ENCODE data around the gene POGLUT3. TPM values are rescaled to one million over a fixed set of nuclear protein-coding genes. Genes with fewer than 3 reads are reported as not detected.

Gene POGLUT3
- total and polyA plus RNA-seq, 11 donors = 5.3 to 19.8 (median 10.0) TPM

GRCh38 chr11:108541531-108541930, 43.3 kb upstream of the POGLUT3 start:
- no peak overlapping the region for H3K27ac ChIP-seq
- no peaks in the 10 kb centered on the region for H3K9me3 ChIP-seq
- ATAC-seq (no peak), DNase-seq (no peak)
- TF ChIP-seq CTCF (IDR thresholded peaks at IDR 0.05) (no peak), POLR2A (IDR thresholded peaks at IDR 0.05) (no peak)
- no peaks in the 10 kb centered on the region for H3K4me1 ChIP-seq
- H3K27me3 ChIP-seq = no peaks in the 10 kb centered on the region
- no peak overlapping the region for H3K4me3 ChIP-seq
- intact Hi-C loops (cut with DNase I) = no loop called here
- no peaks in the 10 kb centered on the region for H3K36me3 ChIP-seq

GRCh38 chr11:108538502-108538901, 40.3 kb upstream of the POGLUT3 start:
- H3K4me3 ChIP-seq = no peak overlapping the region
- H3K27ac ChIP-seq = no peak overlapping the region
- ATAC-seq = no peak
- no peaks in the 10 kb centered on the region for H3K4me1 ChIP-seq
- H3K9me3 ChIP-seq = no peaks in the 10 kb centered on the region
- intact Hi-C loops (cut with DNase I) = no loop called here
- H3K36me3 ChIP-seq = no peaks in the 10 kb centered on the region
- no peak for DNase-seq
- H3K27me3 ChIP-seq = no peaks in the 10 kb centered on the region
- no peak for TF ChIP-seq POLR2A (IDR thresholded peaks at IDR 0.05)
- no peak for TF ChIP-seq CTCF (IDR thresholded peaks at IDR 0.05)
- WGBS, 4 donors = 63 to 75% (median 70%) methylated on average over 4 of the region's 4 CpGs

- Histone ChIP-seq H3K9me3 (no peaks in the 10 kb centered on the region), H3K27me3 (no peaks in the 10 kb centered on the region), H3K4me1 (no peaks in the 10 kb centered on the region), H3K36me3 (no peaks in the 10 kb centered on the region), H3K4me3 (no peak overlapping the region), H3K27ac (no peak overlapping the region)
- intact Hi-C loops (cut with DNase I) = no loop called here
- no peak for DNase-seq
- no peak for TF ChIP-seq POLR2A (IDR thresholded peaks at IDR 0.05)
- no peak for TF ChIP-seq CTCF (IDR thresholded peaks at IDR 0.05)
- no peak for ATAC-seq
- 34 to 44% (median 41%) methylated on average over 8 of the region's 8 CpGs for WGBS, 4 donors
Observed at GRCh38 chr11:108538022-108538424, 39.8 kb upstream of the POGLUT3 start.

GRCh38 chr11:108536783-108537182, 38.6 kb upstream of the POGLUT3 start:
- TF ChIP-seq CTCF (IDR thresholded peaks at IDR 0.05) (no peak), POLR2A (IDR thresholded peaks at IDR 0.05) (no peak)
- H3K36me3 ChIP-seq = no peaks in the 10 kb centered on the region
- H3K27me3 ChIP-seq = no peaks in the 10 kb centered on the region
- no peak overlapping the region for H3K27ac ChIP-seq
- intact Hi-C loops (cut with DNase I) = loop anchor here in 1 of 10 donors (2.0 kb wide), 1 partner anchor 28 kb away; no protein-coding TSS in a partner anchor
- H3K4me1 ChIP-seq = no peaks in the 10 kb centered on the region
- ATAC-seq = no peak
- WGBS, 4 donors = 79 to 81% (median 80%) methylated on average over 5 of the region's 5 CpGs
- H3K9me3 ChIP-seq = no peaks in the 10 kb centered on the region
- no peak for DNase-seq
- H3K4me3 ChIP-seq = no peak overlapping the region
